ENCODE measurements around the gene CETN3.

The CETN3 gene

GRCh38 chr5:90366948-90367347 lies 42.6 kb downstream of the CETN3 start:
- no peak overlapping the region for H4K91ac ChIP-seq (ENCODE audit: low read depth, low read length, poor library complexity)

GRCh38 chr5:90365328-90365727 lies 44.2 kb downstream of the CETN3 start:
- H2BK12ac ChIP-seq (ENCODE audit: low read length), result no peak overlapping the region
- no peak overlapping the region for H2BK5ac ChIP-seq (ENCODE audit: low read length)
- H2BK120ac ChIP-seq (ENCODE audit: low read depth, low read length), result no peak overlapping the region
- H3K14ac ChIP-seq (ENCODE audit: low read length), result no peak overlapping the region
- no peak for DNase-seq (ENCODE audit: low spot score)
- H3K4ac ChIP-seq (ENCODE audit: low read length), result no peak overlapping the region
- no peak overlapping the region for H2AK5ac ChIP-seq (ENCODE audit: low read depth, low read length)
- H3K4me1 ChIP-seq (ENCODE audit: control insufficient read depth in 2 of 2, insufficient read depth in 1 of 2, low read depth in 1 of 2, low read length in 2 of 2), result peaks cover 0 to 2% of the 10 kb centered on the region in 2 donors
- H3K36me3 ChIP-seq (replicated peaks in 1 of 2; ENCODE audit: control insufficient read depth in 2 of 2, insufficient read depth in 2 of 2, low read length in 2 of 2), result no peaks in the 10 kb centered on the region
- H3K23ac ChIP-seq (ENCODE audit: low read depth, low read length, poor library complexity), result no peak overlapping the region
- no peak overlapping the region for H3K18ac ChIP-seq (ENCODE audit: low read length)
- no peak overlapping the region for H3K4me3 ChIP-seq (ENCODE audit: low read length in 2 of 2)
- H3K27me3 ChIP-seq (ENCODE audit: control insufficient read depth in 3 of 3, insufficient read depth in 3 of 3, low read depth in 1 of 3, low read length in 3 of 3), result no peaks in the 10 kb centered on the region
- no peak overlapping the region for H4K8ac ChIP-seq (ENCODE audit: low read depth, low read length)
- H4K91ac ChIP-seq (ENCODE audit: low read depth, low read length, poor library complexity), result no peak overlapping the region
- H2BK15ac ChIP-seq (ENCODE audit: low read length), result no peak overlapping the region
- no peak overlapping the region for H2AFZ ChIP-seq (ENCODE audit: low read length)
- H3K27ac ChIP-seq (replicated peaks; ENCODE audit: low read length), result no peak overlapping the region
- H3K79me1 ChIP-seq (ENCODE audit: low read depth, low read length), result no peaks in the 10 kb centered on the region
- H3K9ac ChIP-seq (ENCODE audit: low read depth, low read length, poor library complexity), result no peak overlapping the region
- H3K4me2 ChIP-seq (ENCODE audit: insufficient read depth, low read length, poor library complexity, severe bottlenecking), result no peak overlapping the region
- H3K9me3 ChIP-seq (replicated peaks in 1 of 2; ENCODE audit: control insufficient read depth in 2 of 2, insufficient read depth in 1 of 2, low read depth in 1 of 2, low read length in 2 of 2), result no peaks in the 10 kb centered on the region

More at GRCh38 chr5:90366948-90367347, 42.6 kb downstream of the CETN3 start:
- H3K4me2 ChIP-seq (ENCODE audit: insufficient read depth, low read length, poor library complexity, severe bottlenecking), result no peak overlapping the region
- H3K27ac ChIP-seq (replicated peaks; ENCODE audit: low read length), result no peak overlapping the region
- H3K4me3 ChIP-seq (ENCODE audit: low read length in 2 of 2), result no peak overlapping the region
- no peaks in the 10 kb centered on the region for H3K27me3 ChIP-seq (ENCODE audit: control insufficient read depth in 3 of 3, insufficient read depth in 3 of 3, low read depth in 1 of 3, low read length in 3 of 3)
- no peak overlapping the region for H2BK5ac ChIP-seq (ENCODE audit: low read length)
- DNase-seq (ENCODE audit: low spot score), result no peak
- H4K8ac ChIP-seq (ENCODE audit: low read depth, low read length), result no peak overlapping the region
- H3K4me1 ChIP-seq (ENCODE audit: control insufficient read depth in 2 of 2, insufficient read depth in 1 of 2, low read depth in 1 of 2, low read length in 2 of 2), result peaks cover 0 to 2% of the 10 kb centered on the region in 2 donors
- H3K4ac ChIP-seq (ENCODE audit: low read length), result no peak overlapping the region
- no peaks in the 10 kb centered on the region for H3K79me1 ChIP-seq (ENCODE audit: low read depth, low read length)
- H2AK5ac ChIP-seq (ENCODE audit: low read depth, low read length), result no peak overlapping the region
- no peak overlapping the region for H3K18ac ChIP-seq (ENCODE audit: low read length)
- no peak overlapping the region for H2BK120ac ChIP-seq (ENCODE audit: low read depth, low read length)
- no peaks in the 10 kb centered on the region for H3K36me3 ChIP-seq (replicated peaks in 1 of 2; ENCODE audit: control insufficient read depth in 2 of 2, insufficient read depth in 2 of 2, low read length in 2 of 2)
- H3K9me3 ChIP-seq (replicated peaks in 1 of 2; ENCODE audit: control insufficient read depth in 2 of 2, insufficient read depth in 1 of 2, low read depth in 1 of 2, low read length in 2 of 2), result no peaks in the 10 kb centered on the region
- no peak overlapping the region for H3K23ac ChIP-seq (ENCODE audit: low read depth, low read length, poor library complexity)
- no peak overlapping the region for H3K9ac ChIP-seq (ENCODE audit: low read depth, low read length, poor library complexity)
- no peak overlapping the region for H3K14ac ChIP-seq (ENCODE audit: low read length)
- no peak overlapping the region for H2BK12ac ChIP-seq (ENCODE audit: low read length)
- H2AFZ ChIP-seq (ENCODE audit: low read length), result no peak overlapping the region
- WGBS, 2 donors (ENCODE audit: extremely low coverage in 2 of 2, insufficient read length in 2 of 2, insufficient replicate concordance in 1 of 2), result no CpG with 5 or more reads among the region's 3 CpGs
- no peak overlapping the region for H2BK15ac ChIP-seq (ENCODE audit: low read length)

DNA sequence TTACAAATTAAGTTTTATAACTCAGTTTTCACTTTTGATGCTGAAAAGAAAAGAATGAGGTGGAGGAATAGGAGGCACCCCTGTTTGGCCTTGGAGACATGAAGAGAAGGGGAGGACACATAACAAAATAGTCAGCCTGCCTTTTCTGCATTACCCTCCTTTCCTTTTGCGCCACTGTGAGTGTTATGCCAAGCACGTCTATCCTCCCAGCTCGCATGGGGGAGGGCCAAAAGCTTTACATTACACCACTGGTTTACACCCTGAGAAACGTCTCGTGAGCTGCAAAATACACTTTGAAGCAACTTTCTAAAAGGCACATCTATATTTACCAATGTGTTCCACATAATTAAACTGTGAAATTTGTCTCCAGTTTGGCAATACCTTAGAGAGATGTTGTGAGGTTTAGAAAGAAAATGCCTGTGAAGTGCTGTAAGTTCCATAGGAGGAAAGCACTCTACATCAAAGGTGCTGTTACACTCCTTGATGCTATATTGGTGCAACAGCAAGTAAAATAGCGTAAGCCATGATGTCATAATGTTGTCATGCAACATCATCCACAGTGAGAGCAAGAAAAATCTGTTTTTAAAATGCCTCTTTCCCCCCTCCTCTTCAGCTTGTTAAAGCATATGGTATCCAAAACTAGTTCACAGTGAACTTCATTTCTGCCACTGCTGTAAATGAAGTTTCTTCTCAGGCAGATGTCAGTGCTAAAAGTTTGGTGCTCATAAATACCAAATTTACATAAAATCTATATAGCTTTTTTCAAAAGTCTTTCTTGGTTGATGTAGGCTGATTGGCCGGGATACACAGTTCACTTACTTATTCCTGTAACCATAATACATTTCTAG lies 50.3 kb downstream of the CETN3 start:
- Histone ChIP-seq H3K14ac (ENCODE audit: low read length) (no peak overlapping the region), H3K4me2 (ENCODE audit: insufficient read depth, low read length, poor library complexity, severe bottlenecking) (no peak overlapping the region), H2BK15ac (ENCODE audit: low read length) (no peak overlapping the region), H3K18ac (ENCODE audit: low read length) (no peak overlapping the region), H3K36me3 (replicated peaks in 1 of 2; ENCODE audit: control insufficient read depth in 2 of 2, insufficient read depth in 2 of 2, low read length in 2 of 2) (no peaks in the 10 kb centered on the region), H2BK12ac (ENCODE audit: low read length) (no peak overlapping the region), H2BK120ac (ENCODE audit: low read depth, low read length) (no peak overlapping the region), H3K4me1 (ENCODE audit: control insufficient read depth in 2 of 2, insufficient read depth in 1 of 2, low read depth in 1 of 2, low read length in 2 of 2) (no peaks in the 10 kb centered on the region), H2AK5ac (ENCODE audit: low read depth, low read length) (no peak overlapping the region), H3K23ac (ENCODE audit: low read depth, low read length, poor library complexity) (no peak overlapping the region), H3K9ac (ENCODE audit: low read depth, low read length, poor library complexity) (no peak overlapping the region), H4K91ac (ENCODE audit: low read depth, low read length, poor library complexity) (no peak overlapping the region), H3K4me3 (ENCODE audit: low read length in 2 of 2) (no peak overlapping the region), H3K9me3 (replicated peaks in 1 of 2; ENCODE audit: control insufficient read depth in 2 of 2, insufficient read depth in 1 of 2, low read depth in 1 of 2, low read length in 2 of 2) (no peaks in the 10 kb centered on the region), H3K27me3 (ENCODE audit: control insufficient read depth in 3 of 3, insufficient read depth in 3 of 3, low read depth in 1 of 3, low read length in 3 of 3) (no peaks in the 10 kb centered on the region), H3K27ac (replicated peaks; ENCODE audit: low read length) (no peak overlapping the region), H2BK5ac (ENCODE audit: low read length) (no peak overlapping the region), H2AFZ (ENCODE audit: low read length) (no peak overlapping the region), H4K8ac (ENCODE audit: low read depth, low read length) (no peak overlapping the region), H3K4ac (ENCODE audit: low read length) (no peak overlapping the region), H3K79me1 (ENCODE audit: low read depth, low read length) (no peaks in the 10 kb centered on the region)
- DNase-seq (ENCODE audit: low spot score), result no peak
- no CpG with 5 or more reads among the region's 7 CpGs for WGBS, 2 donors (ENCODE audit: extremely low coverage in 2 of 2, insufficient read length in 2 of 2, insufficient replicate concordance in 1 of 2)

DNA sequence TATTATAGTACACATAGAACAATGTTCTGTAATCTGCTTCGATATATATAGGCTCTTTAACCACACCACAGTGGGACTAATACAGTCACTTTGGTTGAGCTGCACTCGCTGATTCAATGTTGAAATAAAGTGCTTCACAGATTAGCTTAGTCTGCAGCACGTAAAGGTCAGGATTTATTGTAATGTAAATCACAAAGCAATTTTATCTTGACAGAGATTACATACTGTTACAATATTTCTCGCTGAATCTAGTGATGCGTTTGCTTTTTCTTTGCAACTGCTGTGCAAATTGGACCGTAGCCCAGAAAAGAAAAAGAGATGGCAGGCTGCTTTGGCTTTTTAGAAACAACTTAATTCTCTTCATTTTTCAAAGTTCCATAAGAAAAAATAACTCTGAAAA lies 52.9 kb downstream of the CETN3 start:
- H4K8ac ChIP-seq (ENCODE audit: low read depth, low read length), result no peak overlapping the region
- no peaks in the 10 kb centered on the region for H3K9me3 ChIP-seq (replicated peaks in 1 of 2; ENCODE audit: control insufficient read depth in 2 of 2, insufficient read depth in 1 of 2, low read depth in 1 of 2, low read length in 2 of 2)
- H2BK15ac ChIP-seq (ENCODE audit: low read length), result no peak overlapping the region
- no peak overlapping the region for H3K14ac ChIP-seq (ENCODE audit: low read length)
- no peak overlapping the region for H3K23ac ChIP-seq (ENCODE audit: low read depth, low read length, poor library complexity)
- H3K27me3 ChIP-seq (ENCODE audit: control insufficient read depth in 3 of 3, insufficient read depth in 3 of 3, low read depth in 1 of 3, low read length in 3 of 3), result no peaks in the 10 kb centered on the region
- H3K4ac ChIP-seq (ENCODE audit: low read length), result no peak overlapping the region
- H2BK5ac ChIP-seq (ENCODE audit: low read length), result no peak overlapping the region
- H3K18ac ChIP-seq (ENCODE audit: low read length), result no peak overlapping the region
- H3K27ac ChIP-seq (replicated peaks; ENCODE audit: low read length), result no peak overlapping the region
- no CpG with 5 or more reads among the region's 6 CpGs for WGBS, 2 donors (ENCODE audit: extremely low coverage in 2 of 2, insufficient read length in 2 of 2, insufficient replicate concordance in 1 of 2)
- no peaks in the 10 kb centered on the region for H3K36me3 ChIP-seq (replicated peaks in 1 of 2; ENCODE audit: control insufficient read depth in 2 of 2, insufficient read depth in 2 of 2, low read length in 2 of 2)
- H4K91ac ChIP-seq (ENCODE audit: low read depth, low read length, poor library complexity), result no peak overlapping the region
- H2BK12ac ChIP-seq (ENCODE audit: low read length), result no peak overlapping the region
- no peak overlapping the region for H3K4me2 ChIP-seq (ENCODE audit: insufficient read depth, low read length, poor library complexity, severe bottlenecking)
- no peak overlapping the region for H3K4me3 ChIP-seq (ENCODE audit: low read length in 2 of 2)
- no peak overlapping the region for H2AK5ac ChIP-seq (ENCODE audit: low read depth, low read length)
- H2AFZ ChIP-seq (ENCODE audit: low read length), result no peak overlapping the region
- no peak overlapping the region for H2BK120ac ChIP-seq (ENCODE audit: low read depth, low read length)
- H3K4me1 ChIP-seq (ENCODE audit: control insufficient read depth in 2 of 2, insufficient read depth in 1 of 2, low read depth in 1 of 2, low read length in 2 of 2), result no peaks in the 10 kb centered on the region
- no peak overlapping the region for H3K9ac ChIP-seq (ENCODE audit: low read depth, low read length, poor library complexity)
- H3K79me1 ChIP-seq (ENCODE audit: low read depth, low read length), result no peaks in the 10 kb centered on the region
- no peak for DNase-seq (ENCODE audit: low spot score)

Measured in neuronal stem cell (in vitro differentiated cells).